Osteoblast (primary cell): ENCODE measurements around the gene RET. TPM values are rescaled to one million over a fixed set of nuclear protein-coding genes. Genes with fewer than 3 reads are reported as not detected.

Experiments used
- DNase-seq: peaks from one replicate; pipeline ENCODE4 v3.0.0; 2011; ENCODE audit warnings: low spot score, mixed read lengths; ENCODE audit not compliant: insufficient read length; ENCODE audit errors: missing footprints
- H2AFZ ChIP-seq: 2 replicates; pipeline ENCODE4 v1.6.0; 2011; ENCODE audit warnings: mild to moderate bottlenecking, low read length
- H3K27ac ChIP-seq: 2 replicates; pipeline ENCODE4 v1.5.1; 2011; ENCODE audit warnings: mild to moderate bottlenecking, low read depth, low read length, moderate library complexity
- H3K27me3 ChIP-seq: 2 replicates; pipeline ENCODE4 v1.6.0; 2012; ENCODE audit warnings: mild to moderate bottlenecking, control low read depth, inconsistent platforms, low read length, moderate library complexity; ENCODE audit not compliant: insufficient read depth
- H3K36me3 ChIP-seq: 2 replicates; pipeline ENCODE4 v1.5.1; 2011; ENCODE audit warnings: mild to moderate bottlenecking, low read length, control low read depth, moderate library complexity; ENCODE audit not compliant: insufficient read depth
- H3K4me1 ChIP-seq: 2 replicates; pipeline ENCODE4 v1.5.1; 2011; ENCODE audit warnings: mild to moderate bottlenecking, low read length, control low read depth, moderate library complexity; ENCODE audit not compliant: insufficient read depth
- H3K4me2 ChIP-seq: 2 replicates; pipeline ENCODE4 v1.6.0; 2011; ENCODE audit warnings: mild to moderate bottlenecking, low read length; ENCODE audit not compliant: insufficient read depth
- H3K4me3 ChIP-seq: fragments of 200-600 bp; sonication (generic); 3 replicates; pipeline ENCODE4 v1.5.1; 2012; ENCODE audit warnings: mild to moderate bottlenecking, low read length, inconsistent platforms; ENCODE audit not compliant: insufficient read depth
- H3K79me2 ChIP-seq: 2 replicates; pipeline ENCODE4 v1.6.0; 2012; ENCODE audit warnings: mild to moderate bottlenecking, low read length, control low read depth, inconsistent platforms; ENCODE audit not compliant: insufficient read depth
- H3K9me3 ChIP-seq: 2 replicates; pipeline ENCODE4 v1.5.1; 2011; ENCODE audit warnings: low read depth, low read length, control low read depth
- H4K20me1 ChIP-seq: 2 replicates; pipeline ENCODE4 v1.6.0; 2012; ENCODE audit warnings: mild to moderate bottlenecking, low read length, control low read depth; ENCODE audit not compliant: insufficient read depth
- total RNA-seq: library from RNA; depleted of rRNA; stranded (reverse); fragments of >200 nt; gene quantifications from 2 replicates; pipeline ENCODE4 v1.2.3, GENCODE V29; 2012
- TF ChIP-seq, protein P1 (sequence below): IDR thresholded peaks from 2 replicates; pipeline ENCODE4 v1.5.1; 2011; ENCODE audit warnings: mild to moderate bottlenecking, low read depth, low read length, moderate library complexity; ENCODE audit errors: extremely low read depth

The RET gene
- total RNA-seq, 1 donor: under 0.01 TPM

DNA sequence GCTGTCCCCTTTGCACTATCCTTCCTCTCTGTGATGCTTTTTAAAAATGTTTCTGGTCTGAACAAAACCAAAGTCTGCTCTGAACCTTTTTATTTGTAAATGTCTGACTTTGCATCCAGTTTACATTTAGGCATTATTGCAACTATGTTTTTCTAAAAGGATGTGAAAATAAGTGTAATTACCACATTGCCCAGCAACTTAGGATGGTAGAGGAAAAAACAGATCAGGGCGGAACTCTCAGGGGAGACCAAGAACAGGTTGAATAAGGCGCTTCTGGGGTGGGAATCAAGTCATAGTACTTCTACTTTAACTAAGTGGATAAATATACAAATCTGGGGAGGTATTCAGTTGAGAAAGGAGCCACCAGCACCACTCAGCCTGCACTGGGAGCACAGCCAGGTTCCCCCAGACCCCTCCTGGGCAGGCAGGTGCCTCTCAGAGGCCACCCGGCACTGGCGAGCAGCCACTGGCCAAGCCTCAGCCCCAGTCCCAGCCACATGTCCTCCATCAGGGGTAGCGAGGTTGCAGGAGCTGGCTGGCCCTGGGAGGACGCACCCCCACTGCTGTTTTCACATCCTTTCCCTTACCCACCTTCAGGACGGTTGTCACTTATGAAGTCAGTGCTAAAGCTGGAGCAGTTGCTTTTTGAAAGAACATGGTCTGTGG lies 50.0 kb downstream of the RET start:
- Histone ChIP-seq H3K79me2 (no peaks in the 10 kb centered on the region), H3K9me3 (no peaks in the 10 kb centered on the region), H3K4me1 (peaks cover 16% of the 10 kb centered on the region), H3K4me3 (no peak overlapping the region), H3K36me3 (no peaks in the 10 kb centered on the region), H3K4me2 (no peak overlapping the region), H2AFZ (no peak overlapping the region), H4K20me1 (no peaks in the 10 kb centered on the region), H3K27ac (no peak overlapping the region), H3K27me3 (peaks cover 7% of the 10 kb centered on the region)
- peak; percentile 44 for DNase-seq
- TF ChIP-seq, protein P1, sequence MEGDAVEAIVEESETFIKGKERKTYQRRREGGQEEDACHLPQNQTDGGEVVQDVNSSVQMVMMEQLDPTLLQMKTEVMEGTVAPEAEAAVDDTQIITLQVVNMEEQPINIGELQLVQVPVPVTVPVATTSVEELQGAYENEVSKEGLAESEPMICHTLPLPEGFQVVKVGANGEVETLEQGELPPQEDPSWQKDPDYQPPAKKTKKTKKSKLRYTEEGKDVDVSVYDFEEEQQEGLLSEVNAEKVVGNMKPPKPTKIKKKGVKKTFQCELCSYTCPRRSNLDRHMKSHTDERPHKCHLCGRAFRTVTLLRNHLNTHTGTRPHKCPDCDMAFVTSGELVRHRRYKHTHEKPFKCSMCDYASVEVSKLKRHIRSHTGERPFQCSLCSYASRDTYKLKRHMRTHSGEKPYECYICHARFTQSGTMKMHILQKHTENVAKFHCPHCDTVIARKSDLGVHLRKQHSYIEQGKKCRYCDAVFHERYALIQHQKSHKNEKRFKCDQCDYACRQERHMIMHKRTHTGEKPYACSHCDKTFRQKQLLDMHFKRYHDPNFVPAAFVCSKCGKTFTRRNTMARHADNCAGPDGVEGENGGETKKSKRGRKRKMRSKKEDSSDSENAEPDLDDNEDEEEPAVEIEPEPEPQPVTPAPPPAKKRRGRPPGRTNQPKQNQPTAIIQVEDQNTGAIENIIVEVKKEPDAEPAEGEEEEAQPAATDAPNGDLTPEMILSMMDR: no peak

GRCh38 chr10:43127442-43127841 lies 50.6 kb downstream of the RET start:
- Histone ChIP-seq H3K27ac (no peak overlapping the region), H3K4me1 (peaks cover 16% of the 10 kb centered on the region), H2AFZ (no peak overlapping the region), H3K4me3 (no peak overlapping the region), H3K4me2 (no peak overlapping the region), H3K79me2 (no peaks in the 10 kb centered on the region), H3K36me3 (no peaks in the 10 kb centered on the region), H4K20me1 (no peaks in the 10 kb centered on the region), H3K9me3 (no peaks in the 10 kb centered on the region), H3K27me3 (peaks cover 7% of the 10 kb centered on the region)
- TF ChIP-seq, protein P1: no peak
- DNase-seq: peak; percentile 52

- TF ChIP-seq, protein P1: no peak
- Histone ChIP-seq H3K9me3 (no peaks in the 10 kb centered on the region), H3K4me3 (no peak overlapping the region), H3K4me2 (no peak overlapping the region), H4K20me1 (no peaks in the 10 kb centered on the region), H3K79me2 (no peaks in the 10 kb centered on the region), H2AFZ (no peak overlapping the region), H3K36me3 (no peaks in the 10 kb centered on the region), H3K4me1 (peaks cover 16% of the 10 kb centered on the region), H3K27me3 (peaks cover 7% of the 10 kb centered on the region), H3K27ac (no peak overlapping the region)
- DNase-seq: no peak
Measured at GRCh38 chr10:43128331-43128730, 51.5 kb downstream of the RET start.

GRCh38 chr10:43128958-43129706 lies 52.3 kb downstream of the RET start:
- Histone ChIP-seq H3K36me3 (no peaks in the 10 kb centered on the region), H3K4me3 (no peak overlapping the region), H3K79me2 (no peaks in the 10 kb centered on the region), H3K4me1 (peaks cover 16% of the 10 kb centered on the region), H3K4me2 (peak overlapping the region; percentile 64), H3K27me3 (peaks cover 7% of the 10 kb centered on the region), H3K9me3 (no peaks in the 10 kb centered on the region), H2AFZ (no peak overlapping the region), H4K20me1 (peaks cover 2% of the 10 kb centered on the region), H3K27ac (peak overlapping the region; percentile 69)
- peak; percentile 99 for DNase-seq
- TF ChIP-seq, protein P1: no peak
